Thoracic aorta (tissue), 2 donors: ENCODE measurements around the gene IDE. TPM values are rescaled to one million over a fixed set of nuclear protein-coding genes. Genes with fewer than 3 reads are reported as not detected.

Experiments used
- ATAC-seq: fragments of 150-250 bp; one replicate; pipeline ENCODE4 v1.8.0; 2017; ENCODE audit warnings: low read depth; ENCODE audit not compliant: insufficient number of reproducible peaks, low FRiP score
- DNase-seq: peaks from one replicate; pipeline ENCODE4 v3.0.0-alpha.2; 2020; ENCODE audit warnings: low spot score
- H3K27ac ChIP-seq, 2 donors: fragments of 200-600 bp; sonication (generic); 1 replicate in 1 of 2; 2 replicates in 1 of 2; pipeline ENCODE4 v1.5.1; 2016; ENCODE audit warnings: mild to moderate bottlenecking in 2 of 2, moderate library complexity in 2 of 2
- H3K27me3 ChIP-seq: fragments of 200-600 bp; sonication (generic); replicated peaks from 2 replicates; pipeline ENCODE4 v1.6.0; 2016; ENCODE audit warnings: mild to moderate bottlenecking; ENCODE audit not compliant: insufficient read depth
- H3K36me3 ChIP-seq: fragments of 200-600 bp; sonication (generic); one replicate; pipeline ENCODE4 v1.5.1; 2016
- H3K4me1 ChIP-seq, 2 donors: fragments of 200-600 bp; sonication (generic); 1 replicate in 1 of 2; 2 replicates in 1 of 2; pipeline versions ENCODE4 v1.5.1 to v1.6.0; 2016; ENCODE audit warnings: low read depth in 2 of 2, mild to moderate bottlenecking in 1 of 2; ENCODE audit not compliant: control insufficient read depth in 1 of 2
- H3K4me3 ChIP-seq: fragments of 200-600 bp; sonication (generic); 2 replicates; pipeline ENCODE4 v1.5.1; 2016; ENCODE audit warnings: mild to moderate bottlenecking
- H3K9me3 ChIP-seq: fragments of 200-600 bp; sonication (generic); 2 replicates; pipeline ENCODE4 v1.5.1; 2016
- total RNA-seq, 2 donors: library from RNA; depleted of rRNA; stranded (reverse); fragments of >200 nt; gene quantifications; one replicate each; pipeline versions ENCODE4 v1.1.0 to v1.2.3, GENCODE V29; 2016
- TF ChIP-seq, protein P1 (sequence below): fragments of 200-600 bp; sonication (generic); IDR thresholded peaks from one replicate; pipeline ENCODE4 v1.5.1; 2019; ENCODE audit warnings: antibody characterized with exemption

IDE gene
- 10 to 100 TPM; 26.0 to 39.1 TPM for total RNA-seq

DNA sequence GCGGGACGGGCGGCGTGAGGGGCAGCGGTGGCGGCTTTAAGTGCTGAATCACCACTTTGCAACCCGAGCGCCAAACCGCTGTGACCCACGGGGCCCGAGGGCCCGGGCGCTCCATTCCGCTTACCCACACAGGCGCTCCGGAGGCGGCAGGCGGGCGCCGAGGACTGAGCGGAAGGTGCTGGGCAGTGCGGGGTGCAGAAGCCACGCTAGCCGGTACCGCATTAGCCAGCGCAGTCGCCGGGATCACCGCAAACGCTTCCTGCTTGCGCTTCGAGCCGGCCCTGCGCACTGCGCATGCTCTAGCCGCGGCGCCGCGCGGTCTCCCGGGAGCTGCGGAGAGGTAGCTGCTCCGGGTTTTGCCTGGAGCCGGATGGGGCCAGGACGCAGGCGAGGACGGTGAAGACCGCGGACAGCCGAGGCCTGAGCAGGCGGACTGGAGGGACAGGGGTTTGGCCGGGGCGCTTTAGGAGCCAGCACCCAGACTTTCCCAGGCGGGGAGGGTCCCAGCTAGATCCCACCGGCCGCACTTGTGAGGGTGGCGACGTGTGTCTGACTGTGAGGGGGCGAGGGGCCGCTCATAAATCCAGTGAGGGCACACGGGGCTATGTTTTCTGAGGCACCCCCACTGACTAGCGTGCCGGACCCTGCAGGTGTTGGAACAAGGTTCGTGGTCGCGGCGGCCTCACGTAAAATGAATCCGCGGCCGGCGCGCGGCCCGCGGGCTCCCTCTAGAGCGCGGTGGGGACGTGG is at the start of gene IDE:
IDE (minus strand) TSS at position 296 of the 750 bp plus-strand sequence; CDS start at position 222, 74 bp downstream.
- Histone ChIP-seq H3K27me3 (no peaks in the 10 kb centered on the region), H3K9me3 (no peaks in the 10 kb centered on the region)

DNA sequence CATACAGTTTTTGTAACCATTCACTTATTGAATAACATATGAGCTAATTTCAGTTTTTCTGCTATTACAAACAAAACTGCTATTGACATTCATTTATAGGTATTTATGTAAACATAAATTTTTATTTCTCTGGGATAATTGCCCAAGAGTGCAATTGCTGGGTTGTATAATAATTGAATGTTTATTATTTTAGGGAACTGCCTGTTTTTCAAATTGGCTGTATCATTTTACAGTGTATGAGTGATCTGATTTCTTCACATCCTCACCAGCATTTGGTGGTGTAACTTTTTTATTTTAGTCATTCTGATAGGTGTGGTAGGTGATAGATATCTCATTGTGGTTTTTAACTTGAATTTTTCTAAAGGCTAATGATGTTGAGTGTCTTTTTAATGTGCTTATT is 45.5 kb upstream of the IDE start:
- no peaks in the 10 kb centered on the region for H3K36me3 ChIP-seq
- H3K9me3 ChIP-seq: no peaks in the 10 kb centered on the region
- H3K4me1 ChIP-seq: no peaks in the 10 kb centered on the region
- H3K4me3 ChIP-seq: no peak overlapping the region
- DNase-seq (no peak), ATAC-seq (no peak)
- H3K27me3 ChIP-seq: no peaks in the 10 kb centered on the region
- TF ChIP-seq, protein P1, sequence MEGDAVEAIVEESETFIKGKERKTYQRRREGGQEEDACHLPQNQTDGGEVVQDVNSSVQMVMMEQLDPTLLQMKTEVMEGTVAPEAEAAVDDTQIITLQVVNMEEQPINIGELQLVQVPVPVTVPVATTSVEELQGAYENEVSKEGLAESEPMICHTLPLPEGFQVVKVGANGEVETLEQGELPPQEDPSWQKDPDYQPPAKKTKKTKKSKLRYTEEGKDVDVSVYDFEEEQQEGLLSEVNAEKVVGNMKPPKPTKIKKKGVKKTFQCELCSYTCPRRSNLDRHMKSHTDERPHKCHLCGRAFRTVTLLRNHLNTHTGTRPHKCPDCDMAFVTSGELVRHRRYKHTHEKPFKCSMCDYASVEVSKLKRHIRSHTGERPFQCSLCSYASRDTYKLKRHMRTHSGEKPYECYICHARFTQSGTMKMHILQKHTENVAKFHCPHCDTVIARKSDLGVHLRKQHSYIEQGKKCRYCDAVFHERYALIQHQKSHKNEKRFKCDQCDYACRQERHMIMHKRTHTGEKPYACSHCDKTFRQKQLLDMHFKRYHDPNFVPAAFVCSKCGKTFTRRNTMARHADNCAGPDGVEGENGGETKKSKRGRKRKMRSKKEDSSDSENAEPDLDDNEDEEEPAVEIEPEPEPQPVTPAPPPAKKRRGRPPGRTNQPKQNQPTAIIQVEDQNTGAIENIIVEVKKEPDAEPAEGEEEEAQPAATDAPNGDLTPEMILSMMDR: no peak
- no peak overlapping the region for H3K27ac ChIP-seq

More for the DNA sequence above, at the start of gene IDE:
- peak; percentile 75 for ATAC-seq
- Histone ChIP-seq H3K4me1 (peaks cover 14 to 20% of the 10 kb centered on the region in 2 donors), H3K36me3 (no peaks in the 10 kb centered on the region), H3K4me3 (peak within 1 kb of the TSS; percentile 94), H3K27ac (peak within 1 kb of the TSS; percentile 86 to 91)
- TF ChIP-seq, protein P1: peak; percentile 76
- peak; percentile 25 for DNase-seq

DNA sequence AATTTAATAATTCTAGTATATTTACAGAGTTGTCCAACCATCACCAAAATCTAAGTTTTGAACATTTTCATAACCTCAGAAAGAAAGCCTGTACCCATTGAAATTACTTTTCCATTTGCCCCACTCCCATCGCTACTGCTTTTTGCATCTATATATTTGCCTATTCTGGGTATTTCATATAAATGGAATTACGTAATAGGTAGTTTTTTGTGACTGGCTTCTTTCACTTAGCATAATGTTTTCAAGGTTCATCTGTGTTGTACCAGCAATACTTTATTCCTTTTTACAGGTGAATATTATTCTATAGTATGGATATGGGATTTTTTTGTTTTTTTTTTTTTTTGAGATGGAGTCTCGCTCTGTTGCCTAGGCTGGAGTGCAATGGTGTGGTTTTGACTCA is 41.6 kb upstream of the IDE start:
- TF ChIP-seq, protein P1: no peak
- no peaks in the 10 kb centered on the region for H3K36me3 ChIP-seq
- no peaks in the 10 kb centered on the region for H3K27me3 ChIP-seq
- no peak overlapping the region for H3K27ac ChIP-seq
- H3K4me1 ChIP-seq: no peaks in the 10 kb centered on the region
- no peaks in the 10 kb centered on the region for H3K9me3 ChIP-seq
- DNase-seq (no peak), ATAC-seq (no peak)
- H3K4me3 ChIP-seq: no peak overlapping the region

DNA sequence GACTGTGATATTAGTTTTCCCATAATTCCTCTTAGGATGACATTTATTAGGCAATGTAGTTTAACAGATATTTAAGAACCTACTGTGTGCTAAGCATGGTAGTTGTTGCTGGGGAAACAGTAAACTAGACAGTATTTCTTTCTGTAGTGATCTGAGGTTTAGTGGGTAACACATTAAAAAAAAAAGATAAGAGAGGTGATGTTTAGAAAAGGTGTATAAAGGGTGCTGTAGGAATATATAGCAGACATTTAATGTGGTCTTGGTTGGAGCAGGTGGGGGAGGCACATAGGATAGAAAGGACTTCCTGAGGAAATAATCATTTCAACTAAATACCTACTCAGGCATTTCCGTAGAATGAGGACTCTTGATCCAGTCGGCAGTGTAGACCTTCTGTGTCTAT is 30.9 kb upstream of the IDE start:
- Histone ChIP-seq H3K36me3 (no peaks in the 10 kb centered on the region), H3K27me3 (no peaks in the 10 kb centered on the region), H3K9me3 (no peaks in the 10 kb centered on the region), H3K4me1 (no peaks in the 10 kb centered on the region), H3K27ac (no peak overlapping the region), H3K4me3 (no peak overlapping the region)
- DNase-seq: no peak
- TF ChIP-seq, protein P1: no peak
- no peak for ATAC-seq

DNA sequence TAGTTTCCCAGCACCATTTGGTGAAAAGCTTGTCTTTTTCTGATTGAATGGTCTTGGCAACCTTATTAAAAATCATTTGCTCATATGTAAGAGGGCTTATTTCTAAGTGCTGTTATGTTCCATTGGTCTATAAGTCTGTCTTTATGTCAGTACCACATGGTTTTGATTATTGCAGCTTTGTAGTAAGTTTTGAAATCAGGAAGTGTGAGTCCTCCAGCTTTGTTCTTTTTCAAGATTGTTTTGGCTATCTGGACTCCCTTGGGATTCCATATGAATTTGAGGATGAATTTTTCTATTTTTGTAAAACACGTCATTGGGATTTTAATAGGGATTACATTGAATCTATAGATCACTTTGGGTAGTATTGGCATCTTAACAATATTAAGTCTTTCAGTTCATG is 24.4 kb upstream of the IDE start:
- TF ChIP-seq, protein P1: no peak
- H3K27ac ChIP-seq: no peak overlapping the region
- H3K27me3 ChIP-seq: no peaks in the 10 kb centered on the region
- no peaks in the 10 kb centered on the region for H3K36me3 ChIP-seq
- H3K4me1 ChIP-seq: peaks cover 0 to 3% of the 10 kb centered on the region in 2 donors
- H3K9me3 ChIP-seq: no peaks in the 10 kb centered on the region
- H3K4me3 ChIP-seq: no peak overlapping the region
- DNase-seq: no peak
- ATAC-seq: no peak
